Nephron progenitor cell (in vitro differentiated cells): ENCODE results near the gene CHMP4A.

Experiments
- DNase-seq: peaks from one replicate; pipeline ENCODE4 v3.0.0; 2021
- H3K27ac Mint-ChIP-seq: 2 replicates; pipeline ENCODE4 v1.8.0; 2021; ENCODE audit warnings: mild to moderate bottlenecking, moderate library complexity, mixed read lengths
- H3K27me3 Mint-ChIP-seq: 2 replicates; pipeline ENCODE4 v1.8.0; 2021; ENCODE audit warnings: mild to moderate bottlenecking, low read depth, mixed read lengths; ENCODE audit not compliant: poor library complexity
- H3K36me3 Mint-ChIP-seq: 2 replicates; pipeline ENCODE4 v1.8.0; 2021; ENCODE audit warnings: low read depth, mixed read lengths
- H3K4me1 Mint-ChIP-seq: 2 replicates; pipeline ENCODE4 v1.8.0; 2021; ENCODE audit warnings: mixed read lengths
- H3K4me3 Mint-ChIP-seq: 2 replicates; pipeline ENCODE4 v1.8.0; 2021; ENCODE audit warnings: mild to moderate bottlenecking, moderate library complexity, mixed read lengths
- H3K9me3 Mint-ChIP-seq: 2 replicates; pipeline ENCODE4 v1.8.0; 2021; ENCODE audit warnings: mild to moderate bottlenecking, moderate library complexity, mixed read lengths
- TF ChIP-seq, protein P1 (sequence below): fragments of 200-600 bp; sonication (generic); IDR thresholded peaks from 2 replicates; pipeline ENCODE4 v1.5.0; 2021; ENCODE audit warnings: antibody characterized with exemption

Gene CHMP4A

DNA sequence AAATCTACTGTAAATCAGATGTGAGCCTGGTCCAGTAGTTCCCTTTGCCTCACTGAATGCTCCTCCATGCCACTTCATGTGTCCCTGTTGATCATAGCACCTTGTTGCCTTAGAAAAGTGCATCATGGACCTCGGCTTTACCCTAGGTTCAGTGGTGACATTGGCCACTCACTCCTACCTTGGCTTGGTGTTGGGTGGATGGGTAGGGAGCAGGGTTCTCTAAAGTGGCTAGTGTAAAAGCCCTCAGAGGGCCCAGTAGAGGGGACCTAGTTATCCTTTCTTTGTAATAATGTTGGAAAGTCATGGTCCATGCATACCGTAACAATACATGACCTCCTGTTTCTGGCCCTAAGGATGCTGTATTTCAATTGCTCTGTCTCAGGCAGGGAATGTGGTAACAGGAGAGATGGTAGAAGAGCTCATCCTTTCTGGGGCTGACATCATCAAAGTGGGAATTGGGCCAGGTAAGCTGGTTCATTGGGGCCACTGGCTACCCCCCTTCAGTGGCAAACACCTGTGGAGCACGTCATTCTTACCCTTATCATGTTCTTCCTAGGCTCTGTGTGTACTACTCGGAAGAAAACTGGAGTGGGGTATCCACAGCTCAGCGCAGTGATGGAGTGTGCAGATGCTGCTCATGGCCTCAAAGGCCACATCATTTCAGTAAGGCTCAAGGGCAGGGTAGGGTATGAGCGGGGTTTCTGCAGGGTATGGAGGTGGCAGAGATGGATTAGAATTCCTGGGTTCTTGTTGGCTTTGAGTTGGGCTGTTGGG, 23.6 kb upstream of the CHMP4A start:
- H3K9me3 Mint-ChIP-seq, result no peaks in the 10 kb centered on the region
- peaks cover 38% of the 10 kb centered on the region for H3K36me3 Mint-ChIP-seq
- TF ChIP-seq, protein P1, sequence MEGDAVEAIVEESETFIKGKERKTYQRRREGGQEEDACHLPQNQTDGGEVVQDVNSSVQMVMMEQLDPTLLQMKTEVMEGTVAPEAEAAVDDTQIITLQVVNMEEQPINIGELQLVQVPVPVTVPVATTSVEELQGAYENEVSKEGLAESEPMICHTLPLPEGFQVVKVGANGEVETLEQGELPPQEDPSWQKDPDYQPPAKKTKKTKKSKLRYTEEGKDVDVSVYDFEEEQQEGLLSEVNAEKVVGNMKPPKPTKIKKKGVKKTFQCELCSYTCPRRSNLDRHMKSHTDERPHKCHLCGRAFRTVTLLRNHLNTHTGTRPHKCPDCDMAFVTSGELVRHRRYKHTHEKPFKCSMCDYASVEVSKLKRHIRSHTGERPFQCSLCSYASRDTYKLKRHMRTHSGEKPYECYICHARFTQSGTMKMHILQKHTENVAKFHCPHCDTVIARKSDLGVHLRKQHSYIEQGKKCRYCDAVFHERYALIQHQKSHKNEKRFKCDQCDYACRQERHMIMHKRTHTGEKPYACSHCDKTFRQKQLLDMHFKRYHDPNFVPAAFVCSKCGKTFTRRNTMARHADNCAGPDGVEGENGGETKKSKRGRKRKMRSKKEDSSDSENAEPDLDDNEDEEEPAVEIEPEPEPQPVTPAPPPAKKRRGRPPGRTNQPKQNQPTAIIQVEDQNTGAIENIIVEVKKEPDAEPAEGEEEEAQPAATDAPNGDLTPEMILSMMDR, result no peak
- H3K4me1 Mint-ChIP-seq, result peaks cover 44% of the 10 kb centered on the region
- H3K4me3 Mint-ChIP-seq, result no peak overlapping the region
- no peak overlapping the region for H3K27ac Mint-ChIP-seq
- DNase-seq, result no peak
- no peaks in the 10 kb centered on the region for H3K27me3 Mint-ChIP-seq

DNA sequence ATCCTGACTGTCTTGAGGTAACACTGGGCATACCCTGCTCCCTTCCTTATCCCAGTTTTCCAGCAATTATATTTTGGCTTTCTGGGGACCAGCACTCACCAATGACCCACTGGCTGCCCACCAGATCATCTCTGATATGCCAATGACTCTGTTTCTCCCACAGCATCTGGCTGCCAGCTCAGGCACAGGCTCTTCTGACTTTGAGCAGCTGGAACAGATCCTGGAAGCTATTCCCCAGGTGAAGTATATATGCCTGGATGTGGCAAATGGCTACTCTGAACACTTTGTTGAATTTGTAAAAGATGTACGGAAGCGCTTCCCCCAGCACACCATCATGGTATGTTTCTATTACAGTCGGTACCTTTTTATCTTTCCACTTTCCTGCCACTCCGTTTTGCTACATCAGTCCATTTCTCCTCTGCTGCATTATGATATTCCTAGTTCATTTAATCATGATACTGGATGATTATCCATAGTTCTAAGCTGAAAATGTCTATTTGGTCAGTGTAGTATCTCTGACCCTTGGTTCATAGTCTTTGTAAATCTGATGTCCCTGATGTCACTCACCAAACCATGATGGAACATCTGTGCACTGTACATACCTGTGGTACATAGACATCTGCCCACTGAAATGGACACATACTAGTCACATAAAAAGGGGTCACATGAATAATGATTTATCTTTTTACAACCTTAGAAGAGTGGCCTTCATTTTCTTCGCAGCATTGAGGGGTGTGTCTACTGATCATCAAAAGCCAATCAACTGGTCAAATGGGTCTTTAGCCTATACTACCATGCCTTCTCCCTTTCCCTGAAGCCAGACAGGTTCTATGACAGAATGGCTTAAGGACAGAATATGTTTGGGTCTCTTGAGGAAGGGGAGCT, 22.8 kb upstream of the CHMP4A start:
- Mint-ChIP-seq H3K9me3 (no peaks in the 10 kb centered on the region), H3K27ac (no peak overlapping the region), H3K4me3 (no peak overlapping the region), H3K4me1 (peaks cover 45% of the 10 kb centered on the region), H3K36me3 (peaks cover 38% of the 10 kb centered on the region), H3K27me3 (no peaks in the 10 kb centered on the region)
- TF ChIP-seq, protein P1, result no peak
- DNase-seq, result no peak

DNA sequence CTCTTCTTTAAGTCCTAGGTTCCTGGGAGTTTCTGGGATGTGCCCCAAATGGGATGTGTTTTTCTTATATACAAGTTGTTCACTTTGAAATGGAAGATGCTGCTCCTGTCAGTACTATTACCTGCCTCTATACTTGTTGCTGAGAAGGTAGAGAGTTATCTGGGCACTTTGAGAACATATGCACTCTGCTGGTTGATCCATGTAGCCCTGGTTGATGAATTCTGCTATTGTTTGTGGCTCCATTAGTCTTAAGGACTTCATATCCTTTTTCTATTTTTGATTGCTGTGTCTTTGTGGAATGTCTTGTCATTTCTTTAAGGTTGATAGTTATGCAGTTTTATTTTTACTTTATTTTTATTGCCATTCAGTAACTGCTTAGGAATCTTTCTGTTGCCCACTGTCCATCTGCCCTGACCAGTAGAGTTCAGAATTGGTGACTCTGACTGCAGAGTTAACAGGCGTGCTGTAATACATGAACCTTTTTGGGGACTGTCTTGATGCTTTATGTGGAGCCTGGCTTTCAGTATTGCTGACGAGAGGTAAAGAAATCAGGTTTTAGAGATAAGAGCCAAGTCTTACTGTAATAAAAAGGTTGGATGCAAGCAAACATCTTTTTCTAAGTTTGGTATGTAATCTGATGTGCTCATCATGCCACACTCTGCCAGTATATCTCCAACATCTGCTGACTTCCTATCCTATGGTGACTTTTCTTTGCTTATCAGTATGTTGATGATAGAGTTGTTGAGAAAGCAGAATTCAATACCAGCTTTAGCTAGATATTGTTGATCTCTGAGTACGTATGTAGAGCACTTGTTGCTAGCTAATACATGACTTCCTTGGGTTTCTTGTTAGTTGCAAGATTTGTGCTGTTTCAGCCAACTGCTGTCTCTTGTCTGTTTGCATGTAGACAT, 21.1 kb upstream of the CHMP4A start:
- TF ChIP-seq, protein P1, result no peak
- peak overlapping the region; percentile 95 for H3K4me3 Mint-ChIP-seq
- H3K27me3 Mint-ChIP-seq, result no peaks in the 10 kb centered on the region
- no peaks in the 10 kb centered on the region for H3K9me3 Mint-ChIP-seq
- peaks cover 25% of the 10 kb centered on the region for H3K36me3 Mint-ChIP-seq
- H3K4me1 Mint-ChIP-seq, result peaks cover 32% of the 10 kb centered on the region
- no peak overlapping the region for H3K27ac Mint-ChIP-seq
- no peak for DNase-seq

DNA sequence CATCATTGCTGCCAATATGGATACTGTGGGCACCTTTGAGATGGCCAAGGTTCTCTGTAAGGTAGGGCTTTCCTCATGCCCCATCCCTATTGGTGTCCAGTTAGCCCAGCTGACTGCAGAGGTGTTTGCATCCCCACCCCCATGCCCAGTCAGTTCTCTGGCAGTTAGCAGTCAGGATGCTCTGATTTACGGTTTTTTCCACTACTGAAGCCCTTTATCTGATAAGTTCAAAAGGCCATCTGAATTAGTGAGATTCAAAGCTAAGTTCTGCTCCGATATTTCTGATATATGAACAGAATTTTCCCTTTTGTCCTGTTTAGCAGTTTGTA, 20.2 kb upstream of the CHMP4A start:
- Mint-ChIP-seq H3K27me3 (no peaks in the 10 kb centered on the region), H3K4me1 (peaks cover 32% of the 10 kb centered on the region), H3K9me3 (no peaks in the 10 kb centered on the region), H3K36me3 (peaks cover 29% of the 10 kb centered on the region), H3K4me3 (peak overlapping the region; percentile 95), H3K27ac (peak overlapping the region; percentile 91)
- TF ChIP-seq, protein P1, result no peak
- DNase-seq, result no peak

- H3K36me3 Mint-ChIP-seq, result peaks cover 28% of the 10 kb centered on the region
- no peak for DNase-seq
- peak within 1 kb of the TSS; percentile 91 for H3K27ac Mint-ChIP-seq
- no peaks in the 10 kb centered on the region for H3K9me3 Mint-ChIP-seq
- H3K4me3 Mint-ChIP-seq, result peak within 1 kb of the TSS; percentile 95
- no peaks in the 10 kb centered on the region for H3K27me3 Mint-ChIP-seq
- H3K4me1 Mint-ChIP-seq, result peaks cover 32% of the 10 kb centered on the region
- TF ChIP-seq, protein P1, result no peak
Measured at GRCh38 chr14:24232645-24233537, 19.6 kb upstream of the CHMP4A start, which contains the start of gene GMPR2. GMPR2 (plus strand) TSS chr14:24232929; CDS start chr14:24233254, 325 bp downstream.
